Neuronal stem cell (in vitro differentiated cells): Measurements from ENCODE around the gene PHLDB3.
A peak's percentile ranks its signal among the peaks of the same experiment; 100 is the strongest.

ENCODE experiments used
- DNase-seq: peaks from one replicate; pipeline ENCODE4 v3.0.0-alpha.2; 2013; ENCODE audit warnings: low spot score
- H2AFZ ChIP-seq: one replicate; pipeline ENCODE4 v1.6.1; 2013; ENCODE audit warnings: mild to moderate bottlenecking, low read length, inconsistent platforms
- H2AK5ac ChIP-seq: 2 replicates; pipeline ENCODE4 v1.6.1; 2013; ENCODE audit warnings: low read depth, mild to moderate bottlenecking, inconsistent platforms, low read length, moderate library complexity, mixed read lengths
- H2BK120ac ChIP-seq: 2 replicates; pipeline ENCODE4 v1.6.1; 2013; ENCODE audit warnings: low read depth, mild to moderate bottlenecking, inconsistent platforms, low read length, moderate library complexity, mixed read lengths
- H2BK12ac ChIP-seq: one replicate; pipeline ENCODE4 v1.6.1; 2013; ENCODE audit warnings: low read length, inconsistent platforms
- H2BK15ac ChIP-seq: 2 replicates; pipeline ENCODE4 v1.6.1; 2013; ENCODE audit warnings: mild to moderate bottlenecking, low read length, inconsistent platforms, mixed read lengths
- H2BK5ac ChIP-seq: one replicate; pipeline ENCODE4 v1.6.1; 2013; ENCODE audit warnings: inconsistent platforms, mild to moderate bottlenecking, low read length, moderate library complexity
- H3K14ac ChIP-seq: one replicate; pipeline ENCODE4 v1.6.1; 2013; ENCODE audit warnings: low read length, inconsistent platforms
- H3K18ac ChIP-seq: 2 replicates; pipeline ENCODE4 v1.6.1; 2013; ENCODE audit warnings: low read length, inconsistent platforms
- H3K23ac ChIP-seq: 2 replicates; pipeline ENCODE4 v1.6.1; 2013; ENCODE audit warnings: low read depth, mild to moderate bottlenecking, mixed read lengths, low read length, inconsistent platforms; ENCODE audit not compliant: poor library complexity
- H3K27ac ChIP-seq: replicated peaks from 3 replicates; pipeline ENCODE4 v1.5.1; 2013; ENCODE audit warnings: low read length, inconsistent platforms
- H3K27me3 ChIP-seq, 3 experiments: 2 replicates each; pipeline ENCODE4 v1.6.1; 2013; ENCODE audit warnings: low read length in 3 of 3, mild to moderate bottlenecking in 2 of 3, inconsistent platforms in 1 of 3, low read depth in 1 of 3, mixed read lengths in 1 of 3, moderate library complexity in 1 of 3; ENCODE audit not compliant: control insufficient read depth in 3 of 3, insufficient read depth in 3 of 3
- H3K36me3 ChIP-seq, 2 donors: replicated peaks in 1 of 2; 2 replicates each; pipeline ENCODE4 v1.6.1; 2013; ENCODE audit warnings: low read length in 2 of 2; ENCODE audit not compliant: control insufficient read depth in 2 of 2, insufficient read depth in 2 of 2
- H3K4ac ChIP-seq: 2 replicates; pipeline ENCODE4 v1.6.1; 2013; ENCODE audit warnings: inconsistent platforms, mild to moderate bottlenecking, low read length, moderate library complexity
- H3K4me1 ChIP-seq, 2 donors: 1 replicate in 1 of 2; 2 replicates in 1 of 2; pipeline ENCODE4 v1.6.1; 2013; ENCODE audit warnings: low read length in 2 of 2, low read depth in 1 of 2; ENCODE audit not compliant: control insufficient read depth in 2 of 2, insufficient read depth in 1 of 2
- H3K4me2 ChIP-seq: one replicate; pipeline ENCODE4 v1.6.1; 2013; ENCODE audit warnings: mild to moderate bottlenecking, low read length, inconsistent platforms; ENCODE audit not compliant: insufficient read depth, poor library complexity, severe bottlenecking
- H3K4me3 ChIP-seq, 2 donors: 2 replicates each; pipeline ENCODE4 v1.5.1; 2013; ENCODE audit warnings: low read length in 2 of 2, mild to moderate bottlenecking in 2 of 2, inconsistent platforms in 1 of 2, moderate library complexity in 1 of 2
- H3K79me1 ChIP-seq: one replicate; pipeline ENCODE4 v1.6.1; 2013; ENCODE audit warnings: low read depth, mild to moderate bottlenecking, inconsistent platforms, low read length, moderate library complexity
- H3K9ac ChIP-seq: one replicate; pipeline ENCODE4 v1.6.1; 2013; ENCODE audit warnings: mild to moderate bottlenecking, low read depth, low read length, inconsistent platforms; ENCODE audit not compliant: poor library complexity
- H3K9me3 ChIP-seq, 2 donors: replicated peaks in 1 of 2; 2 replicates each; pipeline versions ENCODE3 to v1.6.1; 2013; ENCODE audit warnings: low read length in 2 of 2, mild to moderate bottlenecking in 2 of 2, inconsistent platforms in 1 of 2, low read depth in 1 of 2, mixed read lengths in 1 of 2, moderate library complexity in 1 of 2; ENCODE audit not compliant: control insufficient read depth in 2 of 2, insufficient read depth in 1 of 2
- H4K8ac ChIP-seq: one replicate; pipeline ENCODE4 v1.6.1; 2013; ENCODE audit warnings: low read depth, mild to moderate bottlenecking, inconsistent platforms, low read length, moderate library complexity
- H4K91ac ChIP-seq: one replicate; pipeline ENCODE4 v1.6.1; 2013; ENCODE audit warnings: low read length, low read depth, mild to moderate bottlenecking, inconsistent platforms; ENCODE audit not compliant: poor library complexity
- WGBS, 2 donors: extraction: QIAGEN DNeasy Blood & Tissue Kit; methylation state at CpG; one replicate each; pipeline ENCODE4 v1.1.7; 2013; ENCODE audit warnings: missing lambda C conversion rate in 2 of 2, mixed read lengths in 1 of 2; ENCODE audit not compliant: insufficient read length in 2 of 2, insufficient replicate concordance in 1 of 2; ENCODE audit errors: extremely low coverage in 2 of 2; 5-methylcytosine and 5-hydroxymethylcytosine counted together

The PHLDB3 gene

GRCh38 chr19:43540381-43540780, 35.8 kb upstream of the PHLDB3 start:
- Histone ChIP-seq H3K4me3 (no peak overlapping the region), H2AFZ (no peak overlapping the region), H2AK5ac (no peak overlapping the region), H3K79me1 (peaks cover 1% of the 10 kb centered on the region), H4K8ac (no peak overlapping the region), H3K4ac (no peak overlapping the region), H3K4me1 (peaks cover 0 to 1% of the 10 kb centered on the region in 2 donors), H3K9ac (no peak overlapping the region), H2BK5ac (no peak overlapping the region), H3K14ac (no peak overlapping the region), H2BK120ac (no peak overlapping the region), H3K23ac (no peak overlapping the region), H3K27ac (no peak overlapping the region), H4K91ac (no peak overlapping the region), H3K27me3 (no peaks in the 10 kb centered on the region), H2BK12ac (no peak overlapping the region), H3K9me3 (peaks cover 12 to 14% of the 10 kb centered on the region in 2 donors), H3K4me2 (no peak overlapping the region), H3K18ac (no peak overlapping the region), H2BK15ac (no peak overlapping the region), H3K36me3 (peaks cover 53 to 97% of the 10 kb centered on the region in 2 donors)
- no peak for DNase-seq
- no CpG with 5 or more reads among the region's 3 CpGs for WGBS, 2 donors

DNA sequence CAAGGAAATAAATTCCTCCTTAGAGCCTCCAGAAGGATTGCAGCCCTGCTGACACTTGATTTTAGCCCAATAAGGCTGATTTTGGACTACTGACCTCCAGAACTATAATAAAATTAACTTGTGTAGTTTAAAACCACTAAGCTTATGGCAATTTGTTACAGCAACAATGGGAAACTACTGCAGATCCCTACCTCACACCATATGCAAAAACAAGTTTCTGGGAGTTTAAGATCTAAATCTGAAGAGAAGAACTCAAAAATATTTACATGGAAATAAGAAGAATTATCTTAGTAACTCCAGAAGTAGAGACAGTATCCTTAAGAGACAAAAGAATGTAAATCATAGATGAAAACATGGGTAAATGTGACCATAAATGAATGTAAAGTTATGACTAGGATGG, 34.4 kb upstream of the PHLDB3 start:
- no peak overlapping the region for H2AK5ac ChIP-seq
- no peak overlapping the region for H3K23ac ChIP-seq
- H3K27ac ChIP-seq, result no peak overlapping the region
- H2BK15ac ChIP-seq, result no peak overlapping the region
- no peak overlapping the region for H2BK120ac ChIP-seq
- no peak overlapping the region for H3K4me2 ChIP-seq
- no peak overlapping the region for H2BK5ac ChIP-seq
- H3K18ac ChIP-seq, result no peak overlapping the region
- no peak overlapping the region for H2BK12ac ChIP-seq
- H3K14ac ChIP-seq, result no peak overlapping the region
- peaks cover 1% of the 10 kb centered on the region for H3K79me1 ChIP-seq
- no peak overlapping the region for H2AFZ ChIP-seq
- peaks cover 43 to 82% of the 10 kb centered on the region in 2 donors for H3K36me3 ChIP-seq
- no peak overlapping the region for H3K4ac ChIP-seq
- H3K4me1 ChIP-seq, result peaks cover 0 to 4% of the 10 kb centered on the region in 2 donors
- H4K91ac ChIP-seq, result no peak overlapping the region
- H3K4me3 ChIP-seq, result no peak overlapping the region
- H3K27me3 ChIP-seq, result no peaks in the 10 kb centered on the region
- no peak for DNase-seq
- no peak overlapping the region for H4K8ac ChIP-seq
- peaks cover 12 to 14% of the 10 kb centered on the region in 2 donors for H3K9me3 ChIP-seq
- H3K9ac ChIP-seq, result no peak overlapping the region

DNA sequence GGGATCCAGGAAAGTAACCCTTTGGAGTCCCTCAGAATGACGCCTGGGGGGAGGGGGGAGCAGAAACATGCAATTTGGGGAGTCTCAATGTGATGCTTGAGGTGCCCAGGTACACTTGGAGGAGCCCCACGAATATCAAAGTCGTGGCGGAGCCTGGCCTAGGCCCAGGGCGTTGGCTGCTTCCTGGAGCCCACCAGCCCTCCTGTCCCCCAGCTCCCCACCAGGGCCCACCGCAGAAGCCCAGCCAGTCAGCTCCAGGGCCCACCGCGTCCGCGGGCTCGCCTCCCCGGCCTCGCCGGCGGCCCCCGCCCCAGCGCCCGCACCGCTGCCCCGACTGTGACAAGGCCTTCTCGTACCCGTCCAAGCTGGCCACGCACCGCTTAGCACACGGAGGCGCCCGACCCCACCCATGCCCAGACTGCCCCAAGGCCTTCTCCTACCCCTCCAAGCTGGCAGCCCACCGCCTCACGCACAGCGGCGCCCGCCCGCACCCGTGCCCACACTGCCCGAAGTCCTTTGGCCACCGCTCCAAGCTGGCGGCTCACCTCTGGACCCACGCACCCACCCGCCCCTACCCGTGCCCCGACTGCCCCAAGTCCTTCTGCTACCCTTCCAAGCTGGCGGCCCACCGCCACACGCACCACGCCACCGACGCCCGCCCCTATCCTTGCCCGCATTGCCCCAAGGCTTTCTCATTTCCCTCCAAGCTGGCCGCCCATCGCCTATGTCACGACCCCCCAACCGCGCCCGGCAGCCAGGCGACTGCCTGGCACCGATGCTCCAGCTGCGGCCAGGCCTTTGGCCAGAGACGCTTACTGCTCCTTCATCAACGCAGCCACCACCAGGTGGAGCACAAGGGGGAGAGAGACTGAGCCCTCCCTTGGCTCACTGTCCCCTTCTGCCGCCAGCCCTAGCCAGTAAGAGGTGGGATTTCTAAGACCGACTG, 30.5 kb upstream of the PHLDB3 start:
- no peak overlapping the region for H3K18ac ChIP-seq
- H3K27ac ChIP-seq, result no peak overlapping the region
- H2BK12ac ChIP-seq, result no peak overlapping the region
- no peak overlapping the region for H4K91ac ChIP-seq
- H3K9ac ChIP-seq, result no peak overlapping the region
- peaks cover 13 to 44% of the 10 kb centered on the region in 2 donors for H3K36me3 ChIP-seq
- H3K27me3 ChIP-seq, result no peaks in the 10 kb centered on the region
- no peak overlapping the region for H2BK5ac ChIP-seq
- H2AK5ac ChIP-seq, result peak overlapping the region; percentile 40
- no peak overlapping the region for H2BK120ac ChIP-seq
- H2AFZ ChIP-seq, result no peak overlapping the region
- H3K4ac ChIP-seq, result no peak overlapping the region
- H2BK15ac ChIP-seq, result peak overlapping the region; percentile 46
- WGBS, 2 donors, result no CpG with 5 or more reads among the region's 62 CpGs
- H3K4me3 ChIP-seq, result no peak overlapping the region
- peaks cover 8 to 13% of the 10 kb centered on the region in 2 donors for H3K4me1 ChIP-seq
- peak; percentile 54 for DNase-seq
- H3K9me3 ChIP-seq, result peaks cover 6 to 14% of the 10 kb centered on the region in 2 donors
- H3K4me2 ChIP-seq, result no peak overlapping the region
- peak overlapping the region; percentile 52 for H3K23ac ChIP-seq
- no peaks in the 10 kb centered on the region for H3K79me1 ChIP-seq
- H3K14ac ChIP-seq, result no peak overlapping the region
- no peak overlapping the region for H4K8ac ChIP-seq

GRCh38 chr19:43534305-43534815, 29.8 kb upstream of the PHLDB3 start:
- Histone ChIP-seq H2AK5ac (no peak overlapping the region), H2BK15ac (no peak overlapping the region), H4K8ac (no peak overlapping the region), H3K4ac (no peak overlapping the region), H3K23ac (peak overlapping the region; percentile 32), H3K27me3 (no peaks in the 10 kb centered on the region), H4K91ac (no peak overlapping the region), H3K27ac (peak overlapping the region; percentile 10), H2BK12ac (no peak overlapping the region), H3K4me3 (peak overlapping the region in 1 of 2 donors; percentile 12), H2BK120ac (no peak overlapping the region), H3K4me1 (peaks cover 8 to 13% of the 10 kb centered on the region in 2 donors), H2AFZ (peak overlapping the region; percentile 88), H3K4me2 (peak overlapping the region; percentile 65), H3K36me3 (peaks cover 10 to 37% of the 10 kb centered on the region in 2 donors), H3K79me1 (no peaks in the 10 kb centered on the region), H3K9me3 (peaks cover 6 to 12% of the 10 kb centered on the region in 2 donors), H3K9ac (peak overlapping the region; percentile 87), H3K18ac (peak overlapping the region; percentile 58), H2BK5ac (no peak overlapping the region), H3K14ac (no peak overlapping the region)
- no peak for DNase-seq
- no CpG with 5 or more reads among the region's 17 CpGs for WGBS, 2 donors
